OCI-LY1 (cell line): ENCODE measurements around the gene CDKN3.

Experiments used
- CTCF ChIP-seq: fragments of 200-600 bp; sonication (generic), shearing (Covaris generic); IDR thresholded peaks from 2 replicates; pipeline ENCODE4 v1.5.1; 2017; ENCODE audit warnings: mild to moderate bottlenecking, antibody characterized with exemption, low read length, moderate library complexity, mixed read lengths
- EZH2 ChIP-seq: fragments of 200-600 bp; sonication (generic), shearing (Covaris generic); IDR thresholded peaks from 2 replicates; pipeline ENCODE4 v1.8.0; 2017; ENCODE audit warnings: borderline replicate concordance, mixed run types, mild to moderate bottlenecking, antibody characterized with exemption, low read length, moderate library complexity, mixed read lengths

DNA sequence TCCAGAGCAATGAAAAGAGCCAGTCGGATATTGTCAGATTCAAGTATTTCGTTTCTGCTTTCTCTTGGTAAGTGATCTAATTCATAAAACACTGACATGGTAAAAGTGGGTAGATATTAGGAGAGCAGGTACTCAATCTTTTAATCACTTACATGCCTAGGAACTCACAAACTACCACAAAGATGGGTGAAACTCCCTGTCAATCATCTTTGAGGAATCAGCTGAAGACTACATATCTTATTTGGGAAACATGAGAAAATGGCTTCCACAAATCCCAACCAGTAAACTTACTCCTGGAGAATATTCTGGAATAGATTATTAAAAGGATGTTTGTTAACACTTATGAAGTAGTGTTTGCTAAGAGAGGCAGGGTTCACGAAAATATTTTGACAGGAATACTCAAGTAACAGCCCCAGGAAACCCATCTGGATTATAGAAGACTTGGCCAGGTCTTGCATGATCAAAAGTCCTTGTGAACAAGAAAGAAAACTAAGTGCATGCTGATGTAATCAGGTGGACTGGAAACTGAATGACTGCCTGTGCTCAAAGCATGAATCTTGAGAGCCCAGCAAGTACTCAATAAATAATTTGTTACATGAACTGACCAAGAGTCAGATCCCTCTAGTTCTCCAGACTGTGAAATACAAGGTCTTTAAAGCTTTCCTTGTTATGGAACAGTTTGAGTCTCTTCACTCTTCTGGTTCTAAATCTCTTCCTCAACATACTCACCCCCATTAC, 28.9 kb downstream of the CDKN3 start:
- TF ChIP-seq CTCF = no peak
- TF ChIP-seq EZH2 = no peak
